Trophoblast cell (in vitro differentiated cells and primary cell): ENCODE results near the gene UPF3B.
"Not testable (repeated sequence)": the region's sequence is repeated elsewhere in the genome, so short reads cannot be mapped to it uniquely, and the experiment has no call there.

Experiments
- DNase-seq, 2 donors: peaks; one replicate each; pipeline ENCODE4 v3.0.0-alpha.2; 2016
- H2AFZ ChIP-seq: 2 replicates; pipeline ENCODE4 v1.6.1; 2013; ENCODE audit warnings: low read length, moderate library complexity, mild to moderate bottlenecking; ENCODE audit not compliant: insufficient read depth, poor library complexity
- H2AK5ac ChIP-seq: 2 replicates; pipeline ENCODE4 v1.6.1; 2013; ENCODE audit warnings: mild to moderate bottlenecking, low read length
- H2BK120ac ChIP-seq: 2 replicates; pipeline ENCODE4 v1.6.1; 2013; ENCODE audit warnings: low read length, mild to moderate bottlenecking, moderate library complexity; ENCODE audit not compliant: insufficient read depth, poor library complexity
- H2BK12ac ChIP-seq: 2 replicates; pipeline ENCODE4 v1.6.1; 2013; ENCODE audit warnings: mild to moderate bottlenecking, low read length, moderate library complexity
- H2BK5ac ChIP-seq: 2 replicates; pipeline ENCODE4 v1.6.1; 2013; ENCODE audit warnings: low read length, low read depth, moderate library complexity, mild to moderate bottlenecking; ENCODE audit not compliant: poor library complexity
- H3K14ac ChIP-seq: 2 replicates; pipeline ENCODE4 v1.6.1; 2013; ENCODE audit warnings: mild to moderate bottlenecking, low read length
- H3K18ac ChIP-seq: 2 replicates; pipeline ENCODE4 v1.6.1; 2013; ENCODE audit warnings: mild to moderate bottlenecking, low read length
- H3K23ac ChIP-seq: 2 replicates; pipeline ENCODE4 v1.6.1; 2013; ENCODE audit warnings: low read length
- H3K27ac ChIP-seq: 2 replicates; pipeline ENCODE4 v1.5.1; 2013; ENCODE audit warnings: low read depth, mild to moderate bottlenecking, inconsistent platforms, low read length, moderate library complexity
- H3K27me3 ChIP-seq: 2 replicates; pipeline ENCODE4 v1.6.1; 2013; ENCODE audit warnings: inconsistent platforms, mild to moderate bottlenecking, low read length, moderate library complexity; ENCODE audit not compliant: insufficient read depth
- H3K36me3 ChIP-seq, 2 experiments: 1 replicate in 1 of 2; 2 replicates in 1 of 2; pipeline ENCODE4 v1.6.1; 2013; ENCODE audit warnings: low read length in 2 of 2, mild to moderate bottlenecking in 2 of 2, moderate library complexity in 1 of 2; ENCODE audit not compliant: insufficient read depth in 2 of 2, control insufficient read depth in 1 of 2
- H3K4ac ChIP-seq: 2 replicates; pipeline ENCODE4 v1.6.1; 2013; ENCODE audit warnings: low read depth, mild to moderate bottlenecking, low read length, moderate library complexity
- H3K4me1 ChIP-seq, 2 experiments: 1 replicate in 1 of 2; 2 replicates in 1 of 2; pipeline ENCODE4 v1.6.1; 2013; ENCODE audit warnings: low read length in 2 of 2, mild to moderate bottlenecking in 2 of 2, moderate library complexity in 1 of 2; ENCODE audit not compliant: insufficient read depth in 2 of 2, control insufficient read depth in 1 of 2
- H3K4me2 ChIP-seq: 2 replicates; pipeline ENCODE4 v1.6.1; 2013; ENCODE audit warnings: inconsistent platforms, mild to moderate bottlenecking, low read length, moderate library complexity
- H3K4me3 ChIP-seq: 2 replicates; pipeline ENCODE4 v1.5.1; 2013; ENCODE audit warnings: mild to moderate bottlenecking, low read depth, low read length, inconsistent platforms
- H3K79me1 ChIP-seq: one replicate; pipeline ENCODE4 v1.6.1; 2013; ENCODE audit warnings: low read length
- H3K79me2 ChIP-seq: 2 replicates; pipeline ENCODE4 v1.6.1; 2013; ENCODE audit warnings: low read length, mild to moderate bottlenecking; ENCODE audit not compliant: control insufficient read depth, insufficient read depth, poor library complexity
- H3K9ac ChIP-seq: 2 replicates; pipeline ENCODE4 v1.6.1; 2013; ENCODE audit warnings: mild to moderate bottlenecking, low read length
- H3K9me3 ChIP-seq: 2 replicates; pipeline ENCODE4 v1.6.1; 2013; ENCODE audit warnings: low read depth, mild to moderate bottlenecking, control low read depth, inconsistent platforms, low read length; ENCODE audit not compliant: insufficient read depth
- H4K12ac ChIP-seq: 2 replicates; pipeline ENCODE4 v1.6.1; 2013; ENCODE audit warnings: low read depth, mild to moderate bottlenecking, low read length, moderate library complexity
- H4K8ac ChIP-seq: 2 replicates; pipeline ENCODE4 v1.6.1; 2013; ENCODE audit warnings: low read depth, mild to moderate bottlenecking, low read length, moderate library complexity
- H4K91ac ChIP-seq: one replicate; pipeline ENCODE4 v1.6.1; 2013; ENCODE audit warnings: low read depth, mild to moderate bottlenecking, low read length, moderate library complexity
- WGBS: extraction: QIAGEN DNeasy Blood & Tissue Kit; methylation state at CpG from one replicate; pipeline ENCODE4 v1.1.7; 2013; ENCODE audit warnings: missing lambda C conversion rate; ENCODE audit not compliant: insufficient read length, insufficient coverage; ENCODE audit errors: extremely low coverage; 5-methylcytosine and 5-hydroxymethylcytosine counted together

Gene UPF3B

GRCh38 chrX:119817130-119817690 is 35.6 kb downstream of the UPF3B start:
- Histone ChIP-seq H3K79me2 (no peaks in the 10 kb centered on the region), H3K18ac (no peak overlapping the region), H3K4me2 (no peak overlapping the region), H2AFZ (no peak overlapping the region), H3K23ac (no peak overlapping the region), H2BK120ac (no peak overlapping the region), H3K9me3 (no peaks in the 10 kb centered on the region), H4K12ac (no peak overlapping the region), H3K4ac (no peak overlapping the region), H3K9ac (no peak overlapping the region), H2AK5ac (no peak overlapping the region), H3K4me1 (no peaks in the 10 kb centered on the region), H3K79me1 (no peaks in the 10 kb centered on the region), H3K4me3 (no peak overlapping the region), H3K14ac (no peak overlapping the region), H4K8ac (no peak overlapping the region), H3K36me3 (no peaks in the 10 kb centered on the region), H4K91ac (no peak overlapping the region), H2BK5ac (no peak overlapping the region), H3K27me3 (no peaks in the 10 kb centered on the region), H2BK12ac (no peak overlapping the region), H3K27ac (no peak overlapping the region)
- DNase-seq, result no peak
- no CpG with 5 or more reads among the region's 6 CpGs for WGBS

- Histone ChIP-seq H2BK12ac (no peak overlapping the region), H3K9ac (no peak overlapping the region), H2AK5ac (no peak overlapping the region), H3K36me3 (no peaks in the 10 kb centered on the region), H4K91ac (no peak overlapping the region), H3K79me2 (no peaks in the 10 kb centered on the region), H3K18ac (no peak overlapping the region), H3K14ac (no peak overlapping the region), H3K27me3 (no peaks in the 10 kb centered on the region), H2BK5ac (no peak overlapping the region), H4K12ac (no peak overlapping the region), H3K27ac (no peak overlapping the region), H4K8ac (no peak overlapping the region), H3K4me2 (no peak overlapping the region), H3K23ac (no peak overlapping the region), H3K9me3 (no peaks in the 10 kb centered on the region), H3K4ac (no peak overlapping the region), H3K4me3 (no peak overlapping the region), H2AFZ (no peak overlapping the region), H2BK120ac (no peak overlapping the region), H3K4me1 (no peaks in the 10 kb centered on the region), H3K79me1 (no peaks in the 10 kb centered on the region)
- no peak for DNase-seq
- no CpG with 5 or more reads among the region's 3 CpGs for WGBS
Measured at GRCh38 chrX:119816300-119816699, 36.5 kb downstream of the UPF3B start.

GRCh38 chrX:119809185-119809666 is 43.5 kb downstream of the UPF3B start:
- H3K4me3 ChIP-seq, result no peak overlapping the region
- WGBS, result no CpG with 5 or more reads among the region's 1 CpG
- peak; percentile 30 to 54 for DNase-seq
- no peaks in the 10 kb centered on the region for H3K4me1 ChIP-seq
- no peaks in the 10 kb centered on the region for H3K79me1 ChIP-seq
- no peaks in the 10 kb centered on the region for H3K79me2 ChIP-seq
- no peak overlapping the region for H2BK120ac ChIP-seq
- H3K23ac ChIP-seq, result no peak overlapping the region
- no peaks in the 10 kb centered on the region for H3K36me3 ChIP-seq
- no peak overlapping the region for H2AFZ ChIP-seq
- no peak overlapping the region for H2BK12ac ChIP-seq
- H3K9me3 ChIP-seq, result no peaks in the 10 kb centered on the region
- H3K18ac ChIP-seq, result no peak overlapping the region
- no peak overlapping the region for H4K8ac ChIP-seq
- no peak overlapping the region for H4K12ac ChIP-seq
- H3K4me2 ChIP-seq, result no peak overlapping the region
- H3K14ac ChIP-seq, result no peak overlapping the region
- no peak overlapping the region for H3K9ac ChIP-seq
- no peaks in the 10 kb centered on the region for H3K27me3 ChIP-seq
- no peak overlapping the region for H2AK5ac ChIP-seq
- H2BK5ac ChIP-seq, result no peak overlapping the region
- no peak overlapping the region for H3K27ac ChIP-seq
- no peak overlapping the region for H3K4ac ChIP-seq
- H4K91ac ChIP-seq, result no peak overlapping the region

- H3K4me2 ChIP-seq, H3K79me1 ChIP-seq, H3K27ac ChIP-seq, H2AFZ ChIP-seq, H3K18ac ChIP-seq, H3K23ac ChIP-seq, H3K27me3 ChIP-seq, H3K4me1 ChIP-seq, H2AK5ac ChIP-seq, H2BK120ac ChIP-seq, H2BK12ac ChIP-seq, H2BK5ac ChIP-seq, H4K8ac ChIP-seq, H3K4ac ChIP-seq, DNase-seq, H3K9me3 ChIP-seq, H3K14ac ChIP-seq, H3K79me2 ChIP-seq, H4K12ac ChIP-seq, H3K9ac ChIP-seq, H4K91ac ChIP-seq, H3K36me3 ChIP-seq, H3K4me3 ChIP-seq: not testable (repeated sequence)
- no CpG with 5 or more reads among the region's 4 CpGs for WGBS
Measured at GRCh38 chrX:119808461-119808860, 44.3 kb downstream of the UPF3B start.
